ENCODE measurements around the gene ENOX1. TPM values are rescaled to one million over a fixed set of nuclear protein-coding genes. Genes with fewer than 3 reads are reported as not detected.

ENOX1 gene
- total and polyA plus RNA-seq, 2 donors (not counting 3 experiments of a cell fraction or from before 2014, with no cell fraction given) = 0.17 to 0.97 TPM

- Histone ChIP-seq H3K9me3 (replicated peaks; ENCODE audit: control insufficient read depth, insufficient read depth, low read length) (no peaks in the 10 kb centered on the region), H4K20me1 (replicated peaks; ENCODE audit: control insufficient read depth, extremely low read depth, insufficient read depth, low read length) (no peaks in the 10 kb centered on the region), H3K79me2 (ENCODE audit: control insufficient read depth, insufficient read depth, low read length) (no peaks in the 10 kb centered on the region), H2AFZ (ENCODE audit: low read depth, low read length) (no peak overlapping the region), H3K36me3 (ENCODE audit: control insufficient read depth in 2 of 2, extremely low read depth in 1 of 2, insufficient read depth in 2 of 2, low read length in 2 of 2) (no peaks in the 10 kb centered on the region), H3K27me3 (ENCODE audit: control insufficient read depth in 2 of 2, insufficient read depth in 2 of 2, low read length in 2 of 2) (no peaks in the 10 kb centered on the region), H3K27ac (ENCODE audit: insufficient read depth, low read depth, low read length) (no peak overlapping the region), H3K4me1 (ENCODE audit: control insufficient read depth, extremely low read depth, insufficient read depth, low read length) (no peaks in the 10 kb centered on the region), H3K4me2 (ENCODE audit: insufficient read depth, low read length) (no peak overlapping the region), H3K4me3 (replicated peaks in 1 of 3; ENCODE audit: insufficient read depth in 1 of 3, low read depth in 1 of 3, low read length in 3 of 3) (no peak overlapping the region), H3K9ac (replicated peaks; ENCODE audit: extremely low read depth, insufficient read depth, low read length) (no peak overlapping the region), H3K9me1 (replicated peaks; ENCODE audit: control insufficient read depth, extremely low read depth, insufficient read depth, low read length) (no peaks in the 10 kb centered on the region)
- FAIRE-seq (no peak), DNase-seq (ENCODE audit: low read depth, low spot score) (no peak)
- POLR2A ChIA-PET = no interaction called here
- intact Hi-C loops (cut with micrococcal nuclease) = no loop called here
- no TSS peak for BruUV-seq (replicated peaks)
- TF ChIP-seq POLR2AphosphoS5 (IDR thresholded peaks at IDR 0.05; ENCODE audit: insufficient read depth, low read depth, low read length) (no peak), FOS (IDR thresholded peaks at IDR 0.05; ENCODE audit: borderline replicate concordance, insufficient read depth, low read length) (no peak), MYC (IDR thresholded peaks at IDR 0.05; ENCODE audit: low read depth, low read length) (no peak), POLR2A (IDR thresholded peaks at IDR 0.05; ENCODE audit: low read depth, low read length) (no peak), EZH2 (IDR thresholded peaks at IDR 0.05; ENCODE audit: borderline replicate concordance, low read depth, low read length, severe bottlenecking) (no peak), CTCF (IDR thresholded peaks at IDR 0.05; ENCODE audit: extremely low read depth in 1 of 2, insufficient read depth in 1 of 2, low read depth in 1 of 2, low read length in 2 of 2) (no peak), GATA2 (IDR thresholded peaks at IDR 0.05; ENCODE audit: insufficient read depth, insufficient read length, low read depth, low read length) (no peak), MAX (IDR thresholded peaks at IDR 0.05; ENCODE audit: insufficient read depth, insufficient read length) (no peak), JUN (IDR thresholded peaks at IDR 0.05; ENCODE audit: borderline replicate concordance, insufficient read depth, insufficient read length, low read depth) (no peak)
- dilution Hi-C loops (cut with MboI; ENCODE audit: extremely low pct_ligation_motif_present, low sequenced_read_pairs) = no loop called here
- CTCF ChIA-PET = interaction anchor here (1.2 to 2.0 kb wide), 2 partner anchors 14 to 121 kb away, joined by 3 to 4 read pairs; no protein-coding TSS in a partner anchor
These were observed 362.4 kb downstream of the ENOX1 start for GRCh38 chr13:43424412-43424811.
